ENCODE results near the gene GATD1. TPM values are rescaled to one million over a fixed set of nuclear protein-coding genes. Genes with fewer than 3 reads are reported as not detected.

GATD1 gene
- total RNA-seq, 1 donor from 2014 or later: 12.2 TPM

- Histone ChIP-seq H3K4me1 (peaks cover 13 to 25% of the 10 kb centered on the region in 2 donors), H3K27me3 (no peaks in the 10 kb centered on the region)
These were observed 54.0 kb downstream of the GATD1 start for GRCh38 chr11:723120-723883.

GRCh38 chr11:722346-722811, 54.9 kb downstream of the GATD1 start:
- no peak for TF ChIP-seq CTCF (IDR thresholded peaks at IDR 0.05)
- Histone ChIP-seq H3K4me1 (peaks cover 7 to 17% of the 10 kb centered on the region in 2 donors), H3K9me3 (no peaks in the 10 kb centered on the region), H3K27ac (no peak overlapping the region), H3K4me3 (no peak overlapping the region), H3K36me3 (peaks cover 3 to 10% of the 10 kb centered on the region in 2 donors), H3K27me3 (no peaks in the 10 kb centered on the region)
- intact Hi-C loops (cut with DNase I): no loop called here
- DNase-seq (ENCODE audit: low spot score in 2 of 2): no peak

More at GRCh38 chr11:723120-723883, 54.0 kb downstream of the GATD1 start:
- intact Hi-C loops (cut with DNase I): loop anchor here (1.0 kb wide), 1 partner anchor 61 kb away; no protein-coding TSS in a partner anchor
- Histone ChIP-seq H3K4me3 (no peak overlapping the region), H3K36me3 (peaks cover 3 to 10% of the 10 kb centered on the region in 2 donors), H3K9me3 (no peaks in the 10 kb centered on the region), H3K27ac (no peak overlapping the region)
- peak; percentile 34 to 62 (median 57) for TF ChIP-seq CTCF (IDR thresholded peaks at IDR 0.05)
- DNase-seq (ENCODE audit: low spot score in 2 of 2): no peak

GRCh38 chr11:721741-722345, 55.4 kb downstream of the GATD1 start:
- Histone ChIP-seq H3K4me1 (peaks cover 4 to 13% of the 10 kb centered on the region in 2 donors), H3K36me3 (peaks cover 3 to 10% of the 10 kb centered on the region in 2 donors), H3K27me3 (no peaks in the 10 kb centered on the region), H3K27ac (no peak overlapping the region), H3K4me3 (no peak overlapping the region), H3K9me3 (no peaks in the 10 kb centered on the region)
- intact Hi-C loops (cut with DNase I): no loop called here
- no peak for DNase-seq (ENCODE audit: low spot score in 2 of 2)
- TF ChIP-seq CTCF (IDR thresholded peaks at IDR 0.05): no peak

- no peaks in the 10 kb centered on the region for H3K9me3 ChIP-seq
- no peak overlapping the region for H3K27ac ChIP-seq
- H3K4me3 ChIP-seq: no peak overlapping the region
- no peaks in the 10 kb centered on the region for H3K27me3 ChIP-seq
- intact Hi-C loops (cut with DNase I): no loop called here
- no peak for DNase-seq (ENCODE audit: low spot score in 2 of 2)
- peaks cover 0 to 7% of the 10 kb centered on the region in 2 donors for H3K4me1 ChIP-seq
- no peak for TF ChIP-seq CTCF (IDR thresholded peaks at IDR 0.05)
- H3K36me3 ChIP-seq: peaks cover 3 to 10% of the 10 kb centered on the region in 2 donors
These were observed 56.0 kb downstream of the GATD1 start for GRCh38 chr11:721247-721740.

- no peak for DNase-seq (ENCODE audit: low spot score in 2 of 2)
- intact Hi-C loops (cut with DNase I): no loop called here
These were observed 56.5 kb downstream of the GATD1 start for GRCh38 chr11:720642-721246.

More at GRCh38 chr11:720642-721246, 56.5 kb downstream of the GATD1 start:
- H3K4me1 ChIP-seq: peaks cover 0 to 2% of the 10 kb centered on the region in 2 donors
- TF ChIP-seq CTCF (IDR thresholded peaks at IDR 0.05): no peak
- H3K27ac ChIP-seq: no peak overlapping the region
- no peaks in the 10 kb centered on the region for H3K27me3 ChIP-seq
- no peaks in the 10 kb centered on the region for H3K9me3 ChIP-seq
- peaks cover 3 to 10% of the 10 kb centered on the region in 2 donors for H3K36me3 ChIP-seq
- H3K4me3 ChIP-seq: peak overlapping the region in 1 of 2 donors; percentile 24
